ENCODE data around the gene PLEKHO2. TPM values are rescaled to one million over a fixed set of nuclear protein-coding genes. Genes with fewer than 3 reads are reported as not detected.

The PLEKHO2 gene
- total and polyA plus RNA-seq, 10 of the 15 experiments (the other 5 are each of a cell fraction or from before 2014, with no cell fraction given): 1.4 to 25.6 (median 20.5) TPM

DNA sequence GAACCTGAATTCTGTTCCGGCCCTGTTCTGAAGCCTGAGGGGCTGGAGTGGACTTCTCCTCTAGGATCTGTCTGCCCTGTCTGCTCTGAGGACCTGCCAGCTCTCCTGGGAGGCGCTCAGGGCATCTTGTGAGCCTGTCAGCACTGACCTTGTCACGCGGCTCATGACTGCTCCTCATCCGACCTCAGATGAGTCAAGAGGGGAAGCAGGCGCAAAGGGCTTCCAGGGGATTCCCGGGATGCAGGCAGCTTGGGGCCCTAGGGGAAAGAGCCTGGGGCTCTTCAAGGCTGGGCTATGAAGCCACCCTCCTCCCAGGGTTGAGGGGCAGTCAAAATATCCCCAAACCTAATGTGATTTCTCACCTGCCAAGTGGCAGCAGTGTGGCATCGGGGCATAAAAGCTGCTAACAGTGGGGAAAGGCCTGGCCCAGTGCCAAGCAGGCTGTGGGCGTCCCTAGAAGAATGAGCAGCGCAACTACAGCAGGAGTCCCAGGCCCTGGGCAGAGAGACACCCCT lies 42.3 kb downstream of the PLEKHO2 start (continued):
- TF ChIP-seq, protein P1, sequence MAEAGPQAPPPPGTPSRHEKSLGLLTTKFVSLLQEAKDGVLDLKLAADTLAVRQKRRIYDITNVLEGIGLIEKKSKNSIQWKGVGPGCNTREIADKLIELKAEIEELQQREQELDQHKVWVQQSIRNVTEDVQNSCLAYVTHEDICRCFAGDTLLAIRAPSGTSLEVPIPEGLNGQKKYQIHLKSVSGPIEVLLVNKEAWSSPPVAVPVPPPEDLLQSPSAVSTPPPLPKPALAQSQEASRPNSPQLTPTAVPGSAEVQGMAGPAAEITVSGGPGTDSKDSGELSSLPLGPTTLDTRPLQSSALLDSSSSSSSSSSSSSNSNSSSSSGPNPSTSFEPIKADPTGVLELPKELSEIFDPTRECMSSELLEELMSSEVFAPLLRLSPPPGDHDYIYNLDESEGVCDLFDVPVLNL (IDR thresholded peaks at IDR 0.05; ENCODE audit: low read depth, low read length): no peak
- TF ChIP-seq NR2C1 (IDR thresholded peaks at IDR 0.05) (no peak), SUPT20H (IDR thresholded peaks at IDR 0.05; ENCODE audit: borderline replicate concordance, control insufficient read depth, low read depth, low read length) (no peak), POLR2A (IDR thresholded peaks at IDR 0.05; ENCODE audit: low read depth, low read length) (peak; percentile 65), ZBTB40 (IDR thresholded peaks at IDR 0.05; ENCODE audit: borderline replicate concordance) (no peak), CBFB (IDR thresholded peaks at IDR 0.05; ENCODE audit: low read depth) (no peak), ZSCAN29 (IDR thresholded peaks at IDR 0.05) (no peak), PAX8 (IDR thresholded peaks at IDR 0.05) (no peak), RCOR1 (conservative IDR thresholded peaks at IDR 0.05; ENCODE audit: low read depth, low read length) (0 out of 2 replicates have a peak, but pooled peaks have one; percentile 59), NFIC (IDR thresholded peaks at IDR 0.05; ENCODE audit: low read depth, low read length) (peak; percentile 26; the same call in 1 of the 2 replicates), ETV6 (conservative IDR thresholded peaks at IDR 0.05 in 1 of 2, IDR thresholded peaks at IDR 0.05 in 1 of 2; ENCODE audit: borderline replicate concordance in 1 of 2, low read depth in 1 of 2) (peak in 1 of 2 experiments; percentile 45; a peak in 1 of 4 replicates), PAX5 (IDR thresholded peaks at IDR 0.05; ENCODE audit: borderline replicate concordance, low read depth, low read length) (no peak), RB1 (IDR thresholded peaks at IDR 0.05; ENCODE audit: borderline replicate concordance) (no peak), REST (IDR thresholded peaks at IDR 0.05; ENCODE audit: low read depth, low read length) (no peak), YY1 (IDR thresholded peaks at IDR 0.05; ENCODE audit: low read depth, low read length) (no peak), PBX3 (IDR thresholded peaks at IDR 0.05; ENCODE audit: insufficient replicate concordance, low read depth, low read length) (no peak), HCFC1 (IDR thresholded peaks at IDR 0.05; ENCODE audit: low read length) (no peak), BMI1 (IDR thresholded peaks at IDR 0.05; ENCODE audit: borderline replicate concordance) (no peak)
- TF ChIP-seq, protein P2, sequence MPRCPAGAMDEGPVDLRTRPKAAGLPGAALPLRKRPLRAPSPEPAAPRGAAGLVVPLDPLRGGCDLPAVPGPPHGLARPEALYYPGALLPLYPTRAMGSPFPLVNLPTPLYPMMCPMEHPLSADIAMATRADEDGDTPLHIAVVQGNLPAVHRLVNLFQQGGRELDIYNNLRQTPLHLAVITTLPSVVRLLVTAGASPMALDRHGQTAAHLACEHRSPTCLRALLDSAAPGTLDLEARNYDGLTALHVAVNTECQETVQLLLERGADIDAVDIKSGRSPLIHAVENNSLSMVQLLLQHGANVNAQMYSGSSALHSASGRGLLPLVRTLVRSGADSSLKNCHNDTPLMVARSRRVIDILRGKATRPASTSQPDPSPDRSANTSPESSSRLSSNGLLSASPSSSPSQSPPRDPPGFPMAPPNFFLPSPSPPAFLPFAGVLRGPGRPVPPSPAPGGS (IDR thresholded peaks at IDR 0.05; ENCODE audit: borderline replicate concordance, insufficient read depth, low read depth, low read length, poor library complexity, severe bottlenecking): no peak
